ENCODE data around the gene SLC34A1. TPM values are rescaled to one million over a fixed set of nuclear protein-coding genes. Genes with fewer than 3 reads are reported as not detected.

Gene SLC34A1
- total and polyA plus RNA-seq, 2 of the 4 experiments (the other 2 are of a cell fraction) = not detected

DNA sequence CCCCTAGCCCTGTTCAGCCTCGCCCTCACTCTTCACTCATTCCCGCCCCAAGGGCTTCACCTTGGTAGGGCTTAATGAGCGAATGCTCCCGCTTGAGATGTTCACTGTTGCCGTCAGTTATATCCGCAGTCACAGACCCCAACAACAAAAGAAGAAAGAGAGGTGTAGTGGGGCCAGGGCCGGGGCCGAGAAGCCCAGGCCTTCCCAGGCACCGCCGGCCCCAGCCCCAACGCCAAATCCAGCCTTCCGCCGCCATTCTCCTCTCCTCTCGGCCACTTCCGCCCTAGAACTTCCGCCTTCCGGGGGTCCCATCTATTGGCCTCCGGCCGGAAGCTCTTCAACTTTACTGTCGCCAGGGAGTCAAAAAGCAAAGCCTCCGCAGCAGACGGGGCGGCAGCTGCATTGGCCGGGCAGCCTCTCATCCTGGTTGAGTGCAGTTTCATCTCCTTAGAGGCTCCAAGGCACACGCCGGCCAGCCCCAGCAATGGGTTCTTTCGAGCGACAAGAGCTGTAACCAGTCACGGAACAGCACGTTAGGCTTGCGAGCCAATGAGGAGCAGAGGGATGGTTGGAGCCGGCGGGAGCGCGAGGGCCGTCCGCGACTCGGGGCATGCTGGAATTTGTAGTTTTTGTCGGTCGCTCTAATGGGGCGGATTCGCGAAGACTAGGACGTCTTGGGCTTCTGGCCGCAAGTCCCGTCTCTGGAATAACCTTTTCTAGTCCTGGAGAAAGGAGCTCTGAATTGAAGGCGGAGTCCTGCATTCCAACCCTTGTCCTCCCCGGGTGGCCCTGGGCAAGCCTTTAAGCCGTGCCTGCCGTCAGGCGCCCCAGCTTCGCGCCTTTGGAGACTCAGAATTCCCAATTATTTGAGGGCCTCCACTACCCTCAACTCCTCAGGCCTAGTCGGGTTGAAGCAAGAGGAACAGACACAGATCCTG lies 32.6 kb upstream of the SLC34A1 start, which contains the start of gene LMAN2:
Gene LMAN2 (minus strand): TSS at position 277 of the 938 bp plus-strand sequence. CDS start 21 bp downstream, at position 256.
- CTCF ChIA-PET = interaction anchor here (1.2 to 1.4 kb wide), 2 partner anchors 52 to 102 kb away, joined by 3 to 5 read pairs; no protein-coding TSS in a partner anchor
- dilution Hi-C loops (cut with HindIII; ENCODE audit: low sequenced_read_pairs, unreplicated experiment) = no loop called here

More for the DNA sequence above, 32.6 kb upstream of the SLC34A1 start, which contains the start of gene LMAN2:
- Histone ChIP-seq H3K27me3 (ENCODE audit: control insufficient read depth, insufficient read depth, low read length) (peaks cover 2% of the 10 kb centered on the region; the same call in 1 of the 2 replicates), H3K4me1 (ENCODE audit: control insufficient read depth, insufficient read depth, low read length) (peaks cover 23% of the 10 kb centered on the region), H2AK9ac (replicated peaks; ENCODE audit: low read depth, low read length, poor library complexity) (peak within 1 kb of the TSS; percentile 95), H4K91ac (ENCODE audit: insufficient read depth, low read depth, low read length) (peak within 1 kb of the TSS; percentile 99), H3K18ac (ENCODE audit: low read depth, low read length) (peak within 1 kb of the TSS; percentile 79), H3K36me3 (ENCODE audit: control insufficient read depth, insufficient read depth, low read length) (peaks cover 7% of the 10 kb centered on the region; the same call in 1 of the 2 replicates), H3K14ac (replicated peaks; ENCODE audit: low read depth, low read length) (peak within 1 kb of the TSS; percentile 95), H3K79me1 (ENCODE audit: low read depth in 1 of 2, low read length in 2 of 2) (peaks cover 31 to 36% of the 10 kb centered on the region in 2 experiments), H3K9ac (ENCODE audit: low read depth, low read length) (peak within 1 kb of the TSS; percentile 78), H3K9me3 (ENCODE audit: control insufficient read depth, insufficient read depth, low read length) (peaks cover 2% of the 10 kb centered on the region; the same call in 1 of the 2 replicates), H4K20me1 (ENCODE audit: insufficient read depth, low read length) (peaks cover 12% of the 10 kb centered on the region), H2AFZ (replicated peaks; ENCODE audit: low read length, poor library complexity) (peak within 1 kb of the TSS; percentile 99), H2BK120ac (ENCODE audit: low read depth, low read length) (peak within 1 kb of the TSS; percentile 89), H2AK5ac (ENCODE audit: low read depth, low read length) (peak within 1 kb of the TSS; percentile 98), H3K56ac (ENCODE audit: extremely low read depth, insufficient read depth, low read length) (peak within 1 kb of the TSS; percentile 84), H3K4me2 (ENCODE audit: low read depth, low read length) (peak within 1 kb of the TSS; percentile 98), H3K9me1 (ENCODE audit: insufficient read depth, low read length) (peaks cover 10% of the 10 kb centered on the region; the same call in 1 of the 2 replicates), H3K4ac (ENCODE audit: low read depth, low read length) (peak within 1 kb of the TSS; percentile 93), H2BK15ac (ENCODE audit: low read depth, low read length) (peak within 1 kb of the TSS; percentile 84; the same call in 1 of the 3 replicates), H3K23ac (ENCODE audit: low read depth, low read length) (peak within 1 kb of the TSS; percentile 83), H2BK5ac (ENCODE audit: low read depth, low read length, poor library complexity, severe bottlenecking) (peak within 1 kb of the TSS; percentile 93), H2BK20ac (ENCODE audit: low read depth, low read length) (peak within 1 kb of the TSS; percentile 70; the same call in 1 of the 2 replicates), H4K5ac (ENCODE audit: low read depth, low read length) (peak within 1 kb of the TSS; percentile 91), H4K8ac (ENCODE audit: low read depth in 2 of 2, low read length in 2 of 2) (peak within 1 kb of the TSS; percentile 99 to 100), H3K27ac (ENCODE audit: insufficient read depth, low read length) (peak within 1 kb of the TSS; percentile 86), H3K4me3 (ENCODE audit: insufficient read depth, low read depth, low read length) (peak within 1 kb of the TSS; percentile 63)
- peak; percentile 96 for DNase-seq
- 2% methylated on average over 29 of the region's 55 CpGs; no CpG with 5 or more reads in 1 of the 2 experiments for WGBS, 2 experiments (ENCODE audit: extremely low coverage in 2 of 2, insufficient read length in 1 of 2)
- intact Hi-C loops (cut with micrococcal nuclease) = no loop called here
- POLR2A ChIA-PET (ENCODE audit: unreplicated experiment) = interaction anchor here (0.6 to 0.7 kb wide), 2 partner anchors 9 to 124 kb away, joined by 3 to 4 read pairs; no protein-coding TSS in a partner anchor
- in situ Hi-C loops (cut with MboI; ENCODE audit: low sequenced_read_pairs) = no loop called here
- TF ChIP-seq, protein P1, sequence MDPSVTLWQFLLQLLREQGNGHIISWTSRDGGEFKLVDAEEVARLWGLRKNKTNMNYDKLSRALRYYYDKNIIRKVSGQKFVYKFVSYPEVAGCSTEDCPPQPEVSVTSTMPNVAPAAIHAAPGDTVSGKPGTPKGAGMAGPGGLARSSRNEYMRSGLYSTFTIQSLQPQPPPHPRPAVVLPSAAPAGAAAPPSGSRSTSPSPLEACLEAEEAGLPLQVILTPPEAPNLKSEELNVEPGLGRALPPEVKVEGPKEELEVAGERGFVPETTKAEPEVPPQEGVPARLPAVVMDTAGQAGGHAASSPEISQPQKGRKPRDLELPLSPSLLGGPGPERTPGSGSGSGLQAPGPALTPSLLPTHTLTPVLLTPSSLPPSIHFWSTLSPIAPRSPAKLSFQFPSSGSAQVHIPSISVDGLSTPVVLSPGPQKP (IDR thresholded peaks at IDR 0.05; ENCODE audit: borderline replicate concordance, low read depth, low read length) = no peak
- TF ChIP-seq FOS (IDR thresholded peaks at IDR 0.05; ENCODE audit: low read depth, low read length) = no peak; the same call in none of the 2 replicates
- no peak; the same call in 1 of the 2 replicates for TF ChIP-seq MAZ (IDR thresholded peaks at IDR 0.05; ENCODE audit: borderline replicate concordance, low read depth, low read length)
- no peak for TF ChIP-seq NFE2L2 (IDR thresholded peaks at IDR 0.05; ENCODE audit: low read depth, low read length)
- TF ChIP-seq MXI1 (IDR thresholded peaks at IDR 0.05; ENCODE audit: borderline replicate concordance, low read depth, low read length) = no peak
- TF ChIP-seq RFX5 (IDR thresholded peaks at IDR 0.05; ENCODE audit: low read depth, low read length) = no peak
- TF ChIP-seq CHD1 (IDR thresholded peaks at IDR 0.05; ENCODE audit: low read depth, low read length) = peak; percentile 71; the same call in 1 of the 2 replicates
- peak; percentile 86 for TF ChIP-seq POLR2A (IDR thresholded peaks at IDR 0.05; ENCODE audit: low read depth, low read length)
- no peak for TF ChIP-seq BHLHE40 (IDR thresholded peaks at IDR 0.05; ENCODE audit: low read depth, low read length)
- no peak for TF ChIP-seq RCOR1 (IDR thresholded peaks at IDR 0.05; ENCODE audit: insufficient replicate concordance, low read length)
- no peak for TF ChIP-seq CEBPB (IDR thresholded peaks at IDR 0.05; ENCODE audit: low read depth, low read length)
- TF ChIP-seq, protein P2, sequence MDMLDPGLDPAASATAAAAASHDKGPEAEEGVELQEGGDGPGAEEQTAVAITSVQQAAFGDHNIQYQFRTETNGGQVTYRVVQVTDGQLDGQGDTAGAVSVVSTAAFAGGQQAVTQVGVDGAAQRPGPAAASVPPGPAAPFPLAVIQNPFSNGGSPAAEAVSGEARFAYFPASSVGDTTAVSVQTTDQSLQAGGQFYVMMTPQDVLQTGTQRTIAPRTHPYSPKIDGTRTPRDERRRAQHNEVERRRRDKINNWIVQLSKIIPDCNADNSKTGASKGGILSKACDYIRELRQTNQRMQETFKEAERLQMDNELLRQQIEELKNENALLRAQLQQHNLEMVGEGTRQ (IDR thresholded peaks at IDR 0.05; ENCODE audit: low read depth, low read length) = peak; percentile 36; the same call in 1 of the 2 replicates
- peak; percentile 99 for ATAC-seq (ENCODE audit: low read depth)
- no TSS peak for BruUV-seq (replicated peaks)

All from IMR-90 (cell line).